ENCODE measurements around the gene YPEL2. TPM values are rescaled to one million over a fixed set of nuclear protein-coding genes. Genes with fewer than 3 reads are reported as not detected.
"Not testable (repeated sequence)": the region's sequence is repeated elsewhere in the genome, so short reads cannot be mapped to it uniquely, and the experiment has no call there.

The YPEL2 gene
- total RNA-seq: 10 to 100 TPM; 11.6 to 20.0 TPM

GRCh38 chr17:59331129-59331928 lies at the start of gene YPEL2:
Gene YPEL2 (plus strand): TSS chr17:59331655. CDS start chr17:59353410, 21,755 bp downstream.
- no peaks in the 10 kb centered on the region for H3K9me3 Mint-ChIP-seq
- peak within 1 kb of the TSS; percentile 90 for H3K4me3 Mint-ChIP-seq
- no peaks in the 10 kb centered on the region for H3K27me3 Mint-ChIP-seq
- H3K4me1 Mint-ChIP-seq: peaks cover 33% of the 10 kb centered on the region
- ATAC-seq (replicated peaks): peak; percentile 93
- no peaks in the 10 kb centered on the region for H3K36me3 Mint-ChIP-seq (ENCODE audit: low read depth)
- peak within 1 kb of the TSS; percentile 82 for H3K27ac Mint-ChIP-seq

- no peak for ATAC-seq (replicated peaks)
- Mint-ChIP-seq H3K27me3 (no peaks in the 10 kb centered on the region), H3K27ac (no peak overlapping the region), H3K4me1 (peaks cover 5% of the 10 kb centered on the region), H3K9me3 (no peaks in the 10 kb centered on the region), H3K4me3 (no peak overlapping the region), H3K36me3 (ENCODE audit: low read depth) (no peaks in the 10 kb centered on the region)
Observed at GRCh38 chr17:59284317-59284716, 47.1 kb upstream of the YPEL2 start.

GRCh38 chr17:59287452-59287851 lies 44.0 kb upstream of the YPEL2 start:
- no peaks in the 10 kb centered on the region for H3K27me3 Mint-ChIP-seq
- H3K27ac Mint-ChIP-seq: no peak overlapping the region
- no peak overlapping the region for H3K4me3 Mint-ChIP-seq
- peaks cover 5% of the 10 kb centered on the region for H3K4me1 Mint-ChIP-seq
- no peaks in the 10 kb centered on the region for H3K9me3 Mint-ChIP-seq
- H3K36me3 Mint-ChIP-seq (ENCODE audit: low read depth): no peaks in the 10 kb centered on the region
- ATAC-seq (replicated peaks): peak; percentile 50

GRCh38 chr17:59287891-59288290 lies 43.6 kb upstream of the YPEL2 start:
- no peak overlapping the region for H3K27ac Mint-ChIP-seq
- no peaks in the 10 kb centered on the region for H3K36me3 Mint-ChIP-seq (ENCODE audit: low read depth)
- no peaks in the 10 kb centered on the region for H3K9me3 Mint-ChIP-seq
- no peak overlapping the region for H3K4me3 Mint-ChIP-seq
- peaks cover 5% of the 10 kb centered on the region for H3K4me1 Mint-ChIP-seq
- ATAC-seq (replicated peaks): no peak
- no peaks in the 10 kb centered on the region for H3K27me3 Mint-ChIP-seq

- no peak for ATAC-seq (replicated peaks)
- Mint-ChIP-seq H3K27ac (no peak overlapping the region), H3K27me3 (no peaks in the 10 kb centered on the region), H3K4me3 (no peak overlapping the region), H3K9me3 (no peaks in the 10 kb centered on the region), H3K36me3 (ENCODE audit: low read depth) (no peaks in the 10 kb centered on the region), H3K4me1 (no peaks in the 10 kb centered on the region)
Observed at GRCh38 chr17:59289981-59290301, 41.5 kb upstream of the YPEL2 start.

- not testable (repeated sequence) for H3K36me3 Mint-ChIP-seq (ENCODE audit: low read depth); H3K4me1 Mint-ChIP-seq; H3K27me3 Mint-ChIP-seq; H3K4me3 Mint-ChIP-seq; H3K27ac Mint-ChIP-seq; ATAC-seq (replicated peaks); H3K9me3 Mint-ChIP-seq
Observed at GRCh38 chr17:59290302-59290998, 41.0 kb upstream of the YPEL2 start.

GRCh38 chr17:59292174-59292523 lies 39.3 kb upstream of the YPEL2 start:
- Mint-ChIP-seq H3K4me3 (no peak overlapping the region), H3K9me3 (no peaks in the 10 kb centered on the region), H3K27me3 (no peaks in the 10 kb centered on the region), H3K4me1 (no peaks in the 10 kb centered on the region), H3K36me3 (ENCODE audit: low read depth) (no peaks in the 10 kb centered on the region), H3K27ac (no peak overlapping the region)
- no peak for ATAC-seq (replicated peaks)

- Mint-ChIP-seq H3K36me3 (ENCODE audit: low read depth) (no peaks in the 10 kb centered on the region), H3K27me3 (no peaks in the 10 kb centered on the region), H3K9me3 (no peaks in the 10 kb centered on the region), H3K4me3 (no peak overlapping the region), H3K4me1 (no peaks in the 10 kb centered on the region), H3K27ac (no peak overlapping the region)
- no peak for ATAC-seq (replicated peaks)
Observed at GRCh38 chr17:59296190-59296589, 35.3 kb upstream of the YPEL2 start.

- H3K27ac Mint-ChIP-seq: no peak overlapping the region
- no peaks in the 10 kb centered on the region for H3K9me3 Mint-ChIP-seq
- H3K4me3 Mint-ChIP-seq: no peak overlapping the region
- H3K27me3 Mint-ChIP-seq: peaks cover 4% of the 10 kb centered on the region
- no peaks in the 10 kb centered on the region for H3K4me1 Mint-ChIP-seq
- no peak for ATAC-seq (replicated peaks)
- H3K36me3 Mint-ChIP-seq (ENCODE audit: low read depth): no peaks in the 10 kb centered on the region
Observed at GRCh38 chr17:59298521-59298920, 32.9 kb upstream of the YPEL2 start.

- Mint-ChIP-seq H3K9me3 (no peaks in the 10 kb centered on the region), H3K27ac (no peak overlapping the region), H3K36me3 (ENCODE audit: low read depth) (no peaks in the 10 kb centered on the region), H3K27me3 (peaks cover 8% of the 10 kb centered on the region), H3K4me1 (no peaks in the 10 kb centered on the region), H3K4me3 (no peak overlapping the region)
- no peak for ATAC-seq (replicated peaks)
Observed at GRCh38 chr17:59299400-59300092, 31.9 kb upstream of the YPEL2 start.

GRCh38 chr17:59300941-59301340 lies 30.5 kb upstream of the YPEL2 start:
- H3K27ac Mint-ChIP-seq: no peak overlapping the region
- no peaks in the 10 kb centered on the region for H3K9me3 Mint-ChIP-seq
- H3K4me3 Mint-ChIP-seq: no peak overlapping the region
- H3K27me3 Mint-ChIP-seq: peaks cover 12% of the 10 kb centered on the region
- no peak for ATAC-seq (replicated peaks)
- no peaks in the 10 kb centered on the region for H3K36me3 Mint-ChIP-seq (ENCODE audit: low read depth)
- no peaks in the 10 kb centered on the region for H3K4me1 Mint-ChIP-seq

- H3K4me3 Mint-ChIP-seq: no peak overlapping the region
- H3K27ac Mint-ChIP-seq: no peak overlapping the region
- no peaks in the 10 kb centered on the region for H3K36me3 Mint-ChIP-seq (ENCODE audit: low read depth)
- no peaks in the 10 kb centered on the region for H3K9me3 Mint-ChIP-seq
- ATAC-seq (replicated peaks): no peak
- no peaks in the 10 kb centered on the region for H3K4me1 Mint-ChIP-seq
- peaks cover 12% of the 10 kb centered on the region for H3K27me3 Mint-ChIP-seq
Observed at GRCh38 chr17:59304811-59305210, 26.6 kb upstream of the YPEL2 start.

- peak overlapping the region; percentile 18 for H3K27ac Mint-ChIP-seq
- H3K4me3 Mint-ChIP-seq: no peak overlapping the region
- no peaks in the 10 kb centered on the region for H3K36me3 Mint-ChIP-seq (ENCODE audit: low read depth)
- no peaks in the 10 kb centered on the region for H3K27me3 Mint-ChIP-seq
- no peaks in the 10 kb centered on the region for H3K4me1 Mint-ChIP-seq
- no peaks in the 10 kb centered on the region for H3K9me3 Mint-ChIP-seq
- no peak for ATAC-seq (replicated peaks)
Observed at GRCh38 chr17:59310263-59310920, 21.1 kb upstream of the YPEL2 start.

GRCh38 chr17:59311051-59311468 lies 20.4 kb upstream of the YPEL2 start:
- Mint-ChIP-seq H3K4me3 (no peak overlapping the region), H3K27ac (peak overlapping the region; percentile 18), H3K36me3 (ENCODE audit: low read depth) (no peaks in the 10 kb centered on the region), H3K4me1 (no peaks in the 10 kb centered on the region), H3K9me3 (no peaks in the 10 kb centered on the region), H3K27me3 (no peaks in the 10 kb centered on the region)
- peak; percentile 96 for ATAC-seq (replicated peaks)
